ENCODE data around the gene FOXRED2. TPM values are rescaled to one million over a fixed set of nuclear protein-coding genes. Genes with fewer than 3 reads are reported as not detected.

Gene FOXRED2
- total RNA-seq, 1 experiment from 2014 or later, result 42.4 TPM

DNA sequence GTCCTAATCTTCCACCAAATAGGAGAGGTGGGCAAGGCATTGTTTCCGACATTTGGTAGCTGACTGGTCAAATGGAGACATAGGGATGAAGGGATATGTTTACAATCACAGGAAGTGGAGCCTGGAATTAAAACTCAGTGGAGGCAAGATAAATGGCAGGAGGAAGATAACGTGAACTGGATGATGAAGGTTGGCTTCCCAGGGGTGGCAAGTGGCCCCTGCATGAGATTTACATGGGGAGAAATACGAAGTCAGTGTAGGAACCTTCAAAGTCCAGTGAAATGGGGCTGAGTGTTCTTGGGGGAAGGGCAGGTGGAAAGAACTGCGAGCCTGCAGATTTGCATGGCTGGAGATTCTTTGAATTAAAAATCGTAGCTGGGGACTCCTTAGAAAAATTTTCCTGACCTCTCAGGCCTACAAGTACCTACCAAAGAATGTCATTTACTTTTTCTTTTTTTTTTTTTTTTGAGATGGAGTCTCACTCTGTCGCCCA, 724 bp upstream of the FOXRED2 start:
- H3F3A ChIP-seq (ENCODE audit: insufficient read depth, low read depth), result peaks cover 68% of the 10 kb centered on the region
- BruUV-seq (replicated peaks), result TSS peak; percentile 92
- H4K20me1 ChIP-seq (ENCODE audit: insufficient read depth), result peaks cover 20% of the 10 kb centered on the region
- peak overlapping the region; percentile 80 for H3K4me2 ChIP-seq
- peak overlapping the region; percentile 82 for H2AFZ ChIP-seq
- intact Hi-C loops (cut with micrococcal nuclease; ENCODE audit: unreplicated experiment), result no loop called here
- H3K9me3 ChIP-seq (ENCODE audit: insufficient read depth, low read depth), result no peaks in the 10 kb centered on the region
- H3K27me3 ChIP-seq (ENCODE audit: insufficient read depth, low read depth), result no peaks in the 10 kb centered on the region
- H3K79me2 ChIP-seq (ENCODE audit: low read depth), result peaks cover 14% of the 10 kb centered on the region; the same call in 1 of the 2 replicates
- peaks cover 15% of the 10 kb centered on the region for H3K4me1 ChIP-seq (replicated peaks; ENCODE audit: insufficient read depth)
- ChIA-PET CTCF (interaction anchor here (0.7 kb wide), 1 partner anchor 205 kb away, joined by 4 read pairs; no protein-coding TSS in a partner anchor), POLR2A (ENCODE audit: unreplicated experiment) (interaction anchor here (0.6 to 0.7 kb wide), 2 partner anchors 11 to 269 kb away, joined by 4 to 6 read pairs; partner anchors contain the start of gene IFT27)
- TF ChIP-seq EZH2 (IDR thresholded peaks at IDR 0.05; ENCODE audit: low read depth), result no peak
- TF ChIP-seq, protein P1, sequence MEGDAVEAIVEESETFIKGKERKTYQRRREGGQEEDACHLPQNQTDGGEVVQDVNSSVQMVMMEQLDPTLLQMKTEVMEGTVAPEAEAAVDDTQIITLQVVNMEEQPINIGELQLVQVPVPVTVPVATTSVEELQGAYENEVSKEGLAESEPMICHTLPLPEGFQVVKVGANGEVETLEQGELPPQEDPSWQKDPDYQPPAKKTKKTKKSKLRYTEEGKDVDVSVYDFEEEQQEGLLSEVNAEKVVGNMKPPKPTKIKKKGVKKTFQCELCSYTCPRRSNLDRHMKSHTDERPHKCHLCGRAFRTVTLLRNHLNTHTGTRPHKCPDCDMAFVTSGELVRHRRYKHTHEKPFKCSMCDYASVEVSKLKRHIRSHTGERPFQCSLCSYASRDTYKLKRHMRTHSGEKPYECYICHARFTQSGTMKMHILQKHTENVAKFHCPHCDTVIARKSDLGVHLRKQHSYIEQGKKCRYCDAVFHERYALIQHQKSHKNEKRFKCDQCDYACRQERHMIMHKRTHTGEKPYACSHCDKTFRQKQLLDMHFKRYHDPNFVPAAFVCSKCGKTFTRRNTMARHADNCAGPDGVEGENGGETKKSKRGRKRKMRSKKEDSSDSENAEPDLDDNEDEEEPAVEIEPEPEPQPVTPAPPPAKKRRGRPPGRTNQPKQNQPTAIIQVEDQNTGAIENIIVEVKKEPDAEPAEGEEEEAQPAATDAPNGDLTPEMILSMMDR (conservative IDR thresholded peaks at IDR 0.05), result no peak
- no peaks in the 10 kb centered on the region for H3K9me2 ChIP-seq (ENCODE audit: insufficient read depth)
- H3K27ac ChIP-seq, result peak overlapping the region; percentile 10; the same call in 1 of the 2 replicates
- peaks cover 23% of the 10 kb centered on the region for H3K36me3 ChIP-seq (ENCODE audit: low read depth)
- peak overlapping the region; percentile 61 for H3K4me3 ChIP-seq
- no peak for DNase-seq

DNA sequence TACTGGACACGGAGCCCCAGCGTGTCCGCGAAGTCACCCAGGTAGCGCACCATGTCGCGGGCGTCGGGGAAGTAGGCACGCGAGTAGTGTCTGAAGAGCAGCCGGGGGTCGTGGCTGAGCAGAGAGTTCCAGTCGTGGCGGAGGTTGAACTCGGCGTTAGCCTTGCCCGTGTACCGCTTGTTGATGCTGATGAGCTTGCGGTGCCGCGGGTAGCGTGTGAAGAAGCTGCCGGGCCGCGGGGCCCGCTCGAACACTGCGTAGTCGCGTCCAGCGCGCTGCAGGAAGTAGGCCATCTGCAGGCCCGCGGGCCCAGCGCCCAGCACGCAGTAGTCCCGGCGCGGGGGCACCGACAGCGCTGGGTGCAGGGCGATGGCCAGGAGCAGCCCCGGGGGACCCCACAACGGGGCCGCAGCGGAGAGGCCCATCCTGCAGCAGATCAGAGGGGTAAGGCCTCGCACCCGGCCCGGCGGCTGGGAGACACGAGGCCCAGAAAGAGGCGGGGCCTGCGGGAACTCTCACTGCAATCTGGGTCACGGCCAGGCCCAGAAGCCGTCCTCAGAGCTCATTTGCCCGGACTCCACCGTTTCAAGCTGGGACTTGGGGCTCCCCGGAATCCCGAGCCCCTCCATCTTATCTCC, 723 bp downstream of the FOXRED2 start:
- POLR2A ChIA-PET (ENCODE audit: unreplicated experiment), result no interaction called here
- H3K79me2 ChIP-seq (ENCODE audit: low read depth), result peaks cover 14% of the 10 kb centered on the region; the same call in 1 of the 2 replicates
- H3K4me1 ChIP-seq (replicated peaks; ENCODE audit: insufficient read depth), result peaks cover 15% of the 10 kb centered on the region
- H3K4me3 ChIP-seq, result peak overlapping the region; percentile 61
- DNase-seq, result no peak
- peak overlapping the region; percentile 82; the same call in 1 of the 2 replicates for H2AFZ ChIP-seq
- H3K4me2 ChIP-seq, result peak overlapping the region; percentile 80
- BruUV-seq (replicated peaks), result no TSS peak
- no peaks in the 10 kb centered on the region for H3K27me3 ChIP-seq (ENCODE audit: insufficient read depth, low read depth)
- no peaks in the 10 kb centered on the region for H3K9me3 ChIP-seq (ENCODE audit: insufficient read depth, low read depth)
- intact Hi-C loops (cut with micrococcal nuclease; ENCODE audit: unreplicated experiment), result no loop called here
- peaks cover 7% of the 10 kb centered on the region for H4K20me1 ChIP-seq (ENCODE audit: insufficient read depth)
- TF ChIP-seq, protein P1 (conservative IDR thresholded peaks at IDR 0.05), result no peak
- TF ChIP-seq EZH2 (IDR thresholded peaks at IDR 0.05; ENCODE audit: low read depth), result no peak
- CTCF ChIA-PET, result no interaction called here
- H3K27ac ChIP-seq, result 0 out of 2 replicates have a peak overlapping the region, but pooled peaks have one; percentile 10
- peaks cover 10% of the 10 kb centered on the region for H3K36me3 ChIP-seq (ENCODE audit: low read depth)
- no peaks in the 10 kb centered on the region for H3K9me2 ChIP-seq (ENCODE audit: insufficient read depth)
- peaks cover 56% of the 10 kb centered on the region for H3F3A ChIP-seq (ENCODE audit: insufficient read depth, low read depth)

DNA sequence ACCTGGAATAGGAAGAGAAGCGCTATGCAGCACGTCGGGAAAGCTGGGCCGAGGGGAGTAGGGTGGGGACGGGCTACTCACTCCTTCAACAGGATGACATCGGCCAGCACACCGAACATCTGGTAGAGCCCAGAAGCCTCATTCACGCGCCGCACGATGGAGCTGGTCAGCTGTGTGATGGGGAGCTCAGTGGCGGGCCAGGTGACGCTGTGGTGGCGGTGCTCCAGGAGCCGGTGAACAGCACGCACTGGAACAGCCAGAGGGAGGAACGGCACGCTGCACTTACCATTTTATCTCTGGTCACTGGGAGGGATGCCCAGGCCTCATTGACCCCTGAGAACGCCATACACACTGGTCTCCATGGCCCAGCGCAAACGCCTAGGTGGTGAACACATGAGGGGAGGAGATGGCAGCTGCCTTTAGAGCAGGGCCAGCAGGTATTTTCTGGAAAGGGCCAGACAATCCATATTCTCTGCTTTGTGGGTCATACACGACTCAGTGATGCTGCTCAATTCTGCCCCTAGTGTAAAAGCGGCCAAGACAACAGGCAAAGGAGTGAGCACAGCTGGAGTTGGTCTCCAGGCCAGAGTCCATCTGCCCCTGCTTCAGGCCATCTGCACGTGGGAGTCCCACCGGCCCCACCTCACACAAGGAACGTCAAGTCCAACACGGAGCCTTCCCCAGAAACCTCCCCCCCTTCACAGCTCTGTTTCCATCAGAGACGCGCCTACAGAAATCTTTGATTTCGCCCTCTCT, 8.8 kb downstream of the FOXRED2 start:
- no peak for DNase-seq
- no TSS peak for BruUV-seq (replicated peaks)
- Histone ChIP-seq H3K27ac (no peak overlapping the region), H3K36me3 (ENCODE audit: low read depth) (no peaks in the 10 kb centered on the region; the same call in 1 of the 2 replicates), H3K4me1 (replicated peaks; ENCODE audit: insufficient read depth) (no peaks in the 10 kb centered on the region), H3K79me2 (ENCODE audit: low read depth) (no peaks in the 10 kb centered on the region), H3K9me2 (ENCODE audit: insufficient read depth) (no peaks in the 10 kb centered on the region), H2AFZ (no peak overlapping the region), H3K4me3 (no peak overlapping the region), H3F3A (ENCODE audit: insufficient read depth, low read depth) (peaks cover 3% of the 10 kb centered on the region; the same call in 1 of the 2 replicates), H4K20me1 (ENCODE audit: insufficient read depth) (no peaks in the 10 kb centered on the region), H3K4me2 (no peak overlapping the region), H3K9me3 (ENCODE audit: insufficient read depth, low read depth) (no peaks in the 10 kb centered on the region), H3K27me3 (ENCODE audit: insufficient read depth, low read depth) (no peaks in the 10 kb centered on the region)
- TF ChIP-seq, protein P1 (conservative IDR thresholded peaks at IDR 0.05), result no peak
- TF ChIP-seq EZH2 (IDR thresholded peaks at IDR 0.05; ENCODE audit: low read depth), result no peak
- POLR2A ChIA-PET (ENCODE audit: unreplicated experiment), result no interaction called here
- CTCF ChIA-PET, result no interaction called here
- intact Hi-C loops (cut with micrococcal nuclease; ENCODE audit: unreplicated experiment), result no loop called here
